Breast epithelium (tissue), 4 donors: ENCODE results near the gene COL9A1. TPM values are rescaled to one million over a fixed set of nuclear protein-coding genes. Genes with fewer than 3 reads are reported as not detected.

Experiments used
- DNase-seq, 2 donors: peaks; one replicate each; pipeline ENCODE4 v3.0.0-alpha.2; 2019; ENCODE audit warnings: low spot score in 2 of 2
- H3K27ac ChIP-seq, 2 donors: fragments of 200-600 bp; sonication (generic) in 1 of 2; one replicate each; pipeline ENCODE4 v1.5.1; 2016 to 2019; ENCODE audit warnings: mild to moderate bottlenecking in 1 of 2
- H3K27me3 ChIP-seq, 2 donors: fragments of 200-600 bp; sonication (generic) in 1 of 2; one replicate each; pipeline versions ENCODE4 v1.5.1 to v1.6.0; 2017 to 2019; ENCODE audit warnings: control low read depth in 1 of 2, mild to moderate bottlenecking in 1 of 2
- H3K36me3 ChIP-seq: fragments of 200-600 bp; one replicate; pipeline ENCODE4 v1.5.1; 2019
- H3K4me1 ChIP-seq, 2 donors: fragments of 200-600 bp; sonication (generic); one replicate each; pipeline ENCODE4 v1.5.1; 2016 to 2019; ENCODE audit warnings: control low read depth in 1 of 2
- H3K4me3 ChIP-seq, 3 donors: fragments of 200-600 bp; sonication (generic); 1 replicate in 2 of 3; 2 replicates in 1 of 3; pipeline ENCODE4 v1.5.1; 2016 to 2019; ENCODE audit warnings: mild to moderate bottlenecking in 3 of 3, moderate library complexity in 2 of 3
- H3K9me3 ChIP-seq, 2 donors: fragments of 200-600 bp; sonication (generic) in 1 of 2; one replicate each; pipeline ENCODE4 v1.5.1; 2016 to 2019; ENCODE audit warnings: control low read depth in 1 of 2
- CTCF ChIP-seq, 3 donors: fragments of 450-650 bp; IDR thresholded peaks; one replicate each; pipeline ENCODE4 v1.5.1; 2016 to 2017; ENCODE audit warnings: antibody characterized with exemption in 3 of 3, mild to moderate bottlenecking in 3 of 3, moderate library complexity in 3 of 3
- POLR2A ChIP-seq: fragments of 450-650 bp; IDR thresholded peaks from one replicate; pipeline ENCODE4 v1.6.1; 2016; ENCODE audit warnings: antibody characterized with exemption, mild to moderate bottlenecking, moderate library complexity
- POLR2AphosphoS5 ChIP-seq, 3 donors: sonication (generic); formaldehyde crosslinking; IDR thresholded peaks; one replicate each; pipeline ENCODE4 v1.6.1; 2017; ENCODE audit warnings: antibody characterized with exemption in 3 of 3
- intact Hi-C: fragments of 100-400 bp; cut with DNase I; formaldehyde crosslinking; loops from one replicate; pipeline ENCODE4 v1.15.1; 2023; ENCODE audit warnings: low total_unique reads
- total RNA-seq, 3 donors: library from RNA; depleted of rRNA; stranded (reverse); fragments of >200 nt; gene quantifications; one replicate each; pipeline ENCODE4 v1.1.0, GENCODE V29; 2016

COL9A1 gene
- total RNA-seq, 3 donors from 2014 or later = 0.32 TPM; not detected in 2

GRCh38 chr6:70307008-70307407 lies 4.1 kb upstream of the COL9A1 start:
- TF ChIP-seq CTCF (IDR thresholded peaks at IDR 0.05) (no peak), POLR2A (no peak), POLR2AphosphoS5 (IDR thresholded peaks at IDR 0.05) (no peak)
- intact Hi-C loops = no loop called here
- no peak overlapping the region for H3K4me3 ChIP-seq
- no peaks in the 10 kb centered on the region for H3K36me3 ChIP-seq
- H3K9me3 ChIP-seq = no peaks in the 10 kb centered on the region
- no peaks in the 10 kb centered on the region for H3K4me1 ChIP-seq
- H3K27me3 ChIP-seq = peaks cover 0 to 40% of the 10 kb centered on the region in 2 donors
- DNase-seq = no peak
- H3K27ac ChIP-seq = no peak overlapping the region

GRCh38 chr6:70304616-70305015 lies 1.7 kb upstream of the COL9A1 start:
- H3K27me3 ChIP-seq = peaks cover 0 to 29% of the 10 kb centered on the region in 2 donors
- no peaks in the 10 kb centered on the region for H3K4me1 ChIP-seq
- H3K4me3 ChIP-seq = no peak overlapping the region
- no peak for DNase-seq
- no peaks in the 10 kb centered on the region for H3K9me3 ChIP-seq
- no peaks in the 10 kb centered on the region for H3K36me3 ChIP-seq
- intact Hi-C loops = no loop called here
- no peak overlapping the region for H3K27ac ChIP-seq
- TF ChIP-seq POLR2A (no peak), POLR2AphosphoS5 (IDR thresholded peaks at IDR 0.05) (no peak), CTCF (IDR thresholded peaks at IDR 0.05) (no peak)

- H3K9me3 ChIP-seq = no peaks in the 10 kb centered on the region
- no peaks in the 10 kb centered on the region for H3K4me1 ChIP-seq
- H3K4me3 ChIP-seq = no peak overlapping the region
- no peak for TF ChIP-seq CTCF (IDR thresholded peaks at IDR 0.05)
- TF ChIP-seq POLR2A = no peak
- TF ChIP-seq POLR2AphosphoS5 (IDR thresholded peaks at IDR 0.05) = no peak
- no peak for DNase-seq
- H3K27me3 ChIP-seq = peaks cover 0 to 15% of the 10 kb centered on the region in 2 donors
- intact Hi-C loops = no loop called here
- no peak overlapping the region for H3K27ac ChIP-seq
- no peaks in the 10 kb centered on the region for H3K36me3 ChIP-seq
Observed at GRCh38 chr6:70299456-70299855, 3.4 kb downstream of the COL9A1 start.

GRCh38 chr6:70298068-70298467 lies 4.8 kb downstream of the COL9A1 start:
- Histone ChIP-seq H3K4me1 (no peaks in the 10 kb centered on the region), H3K27ac (no peak overlapping the region), H3K9me3 (no peaks in the 10 kb centered on the region), H3K36me3 (no peaks in the 10 kb centered on the region), H3K4me3 (no peak overlapping the region), H3K27me3 (peaks cover 0 to 13% of the 10 kb centered on the region in 2 donors)
- no peak for DNase-seq
- intact Hi-C loops = no loop called here
- TF ChIP-seq POLR2AphosphoS5 (IDR thresholded peaks at IDR 0.05) (no peak), CTCF (IDR thresholded peaks at IDR 0.05) (no peak), POLR2A (no peak)

GRCh38 chr6:70292193-70292592 lies 10.7 kb downstream of the COL9A1 start:
- DNase-seq = no peak
- TF ChIP-seq POLR2A = no peak
- TF ChIP-seq POLR2AphosphoS5 (IDR thresholded peaks at IDR 0.05) = no peak
- no peak for TF ChIP-seq CTCF (IDR thresholded peaks at IDR 0.05)
- Histone ChIP-seq H3K36me3 (no peaks in the 10 kb centered on the region), H3K27me3 (no peaks in the 10 kb centered on the region), H3K9me3 (no peaks in the 10 kb centered on the region), H3K4me3 (no peak overlapping the region), H3K4me1 (no peaks in the 10 kb centered on the region), H3K27ac (no peak overlapping the region)
- intact Hi-C loops = no loop called here
